ENCODE measurements around the gene NFATC2.

NFATC2 gene

GRCh38 chr20:51425347-51426106, 117.0 kb downstream of the NFATC2 start:
- Histone ChIP-seq H3K27ac (ENCODE audit: extremely low read depth, low read depth, low read length) (no peak overlapping the region), H3K4me3 (ENCODE audit: low read depth, low read length) (no peak overlapping the region), H3K4me1 (ENCODE audit: control insufficient read depth, insufficient read depth, low read length) (no peaks in the 10 kb centered on the region), H3K9me3 (ENCODE audit: control insufficient read depth, insufficient read depth, low read depth, low read length) (no peaks in the 10 kb centered on the region), H3K36me3 (ENCODE audit: control insufficient read depth in 2 of 2, insufficient read depth in 1 of 2, low read length in 2 of 2) (no peaks in the 10 kb centered on the region)
- TF ChIP-seq ZIC2 (tag by site-specific recombination; IDR thresholded peaks at IDR 0.05) (peak; percentile 21; the same call in 1 of the 2 replicates), ZNF837 (tag by site-specific recombination; IDR thresholded peaks at IDR 0.05) (no peak), KLF9 (tag by site-specific recombination; IDR thresholded peaks at IDR 0.05; ENCODE audit: low read depth) (no peak), ZNF157 (tag by site-specific recombination; IDR thresholded peaks at IDR 0.05) (no peak)
- CTCF ChIA-PET, result no interaction called here
- POLR2A ChIA-PET, result no interaction called here

GRCh38 chr20:51424270-51425117, 118.0 kb downstream of the NFATC2 start:
- no peak overlapping the region for H3K27ac ChIP-seq (ENCODE audit: extremely low read depth, low read depth, low read length)
- no peak overlapping the region for H3K4me3 ChIP-seq (ENCODE audit: low read depth, low read length)
- no peaks in the 10 kb centered on the region for H3K4me1 ChIP-seq (ENCODE audit: control insufficient read depth, insufficient read depth, low read length)
- no peaks in the 10 kb centered on the region for H3K9me3 ChIP-seq (ENCODE audit: control insufficient read depth, insufficient read depth, low read depth, low read length)
- POLR2A ChIA-PET, result no interaction called here
- CTCF ChIA-PET, result no interaction called here
- TF ChIP-seq ZNF701 (tag by site-specific recombination; IDR thresholded peaks at IDR 0.05), result no peak
- no peak for TF ChIP-seq YY2 (tag by site-specific recombination; IDR thresholded peaks at IDR 0.05)
- TF ChIP-seq IKZF3 (tag by site-specific recombination; IDR thresholded peaks at IDR 0.05), result no peak
- no peak for TF ChIP-seq ZNF530 (tag by site-specific recombination; IDR thresholded peaks at IDR 0.05; ENCODE audit: low read depth)
- TF ChIP-seq GLI4 (tag by site-specific recombination; IDR thresholded peaks at IDR 0.05), result no peak
- TF ChIP-seq ZNF426 (tag by site-specific recombination; IDR thresholded peaks at IDR 0.05), result no peak
- TF ChIP-seq YY1 (tag by site-specific recombination; IDR thresholded peaks at IDR 0.05), result no peak
- no peak for TF ChIP-seq ZNF621 (tag by site-specific recombination; IDR thresholded peaks at IDR 0.05)
- no peak for TF ChIP-seq MYNN (tag by site-specific recombination; IDR thresholded peaks at IDR 0.05; ENCODE audit: borderline replicate concordance)
- no peak for TF ChIP-seq ZNF433 (tag by site-specific recombination; IDR thresholded peaks at IDR 0.05; ENCODE audit: low read depth)
- TF ChIP-seq ZNF292 (tag by site-specific recombination; IDR thresholded peaks at IDR 0.05; ENCODE audit: borderline replicate concordance, low read depth), result no peak
- TF ChIP-seq ZBTB21 (tag by site-specific recombination; IDR thresholded peaks at IDR 0.05), result no peak
- no peak for TF ChIP-seq ZNF510 (tag by site-specific recombination; IDR thresholded peaks at IDR 0.05; ENCODE audit: insufficient replicate concordance)
- no peak for TF ChIP-seq ZNF184 (tag by site-specific recombination; IDR thresholded peaks at IDR 0.05)
- no peak for TF ChIP-seq ZNF133 (tag by site-specific recombination; IDR thresholded peaks at IDR 0.05)
- no peak for TF ChIP-seq ATF2 (tag by site-specific recombination; IDR thresholded peaks at IDR 0.05; ENCODE audit: low read depth)
- TF ChIP-seq ZNF175 (tag by site-specific recombination; IDR thresholded peaks at IDR 0.05), result no peak
- no peak for TF ChIP-seq ZNF449 (tag by site-specific recombination; IDR thresholded peaks at IDR 0.05)
- TF ChIP-seq ZNF114 (tag by site-specific recombination; IDR thresholded peaks at IDR 0.05), result no peak
- no peaks in the 10 kb centered on the region for H3K36me3 ChIP-seq (ENCODE audit: control insufficient read depth in 2 of 2, insufficient read depth in 1 of 2, low read length in 2 of 2)

Measured in HEK293 (cell line).